AML-193 (cell line): ENCODE data around the gene GRIK4.

ENCODE experiments used
- DNase-seq, 2 experiments: peaks; one replicate each; lab custom pipeline; 2025; lab: John Stamatoyannopoulos, UW

The GRIK4 gene

DNA sequence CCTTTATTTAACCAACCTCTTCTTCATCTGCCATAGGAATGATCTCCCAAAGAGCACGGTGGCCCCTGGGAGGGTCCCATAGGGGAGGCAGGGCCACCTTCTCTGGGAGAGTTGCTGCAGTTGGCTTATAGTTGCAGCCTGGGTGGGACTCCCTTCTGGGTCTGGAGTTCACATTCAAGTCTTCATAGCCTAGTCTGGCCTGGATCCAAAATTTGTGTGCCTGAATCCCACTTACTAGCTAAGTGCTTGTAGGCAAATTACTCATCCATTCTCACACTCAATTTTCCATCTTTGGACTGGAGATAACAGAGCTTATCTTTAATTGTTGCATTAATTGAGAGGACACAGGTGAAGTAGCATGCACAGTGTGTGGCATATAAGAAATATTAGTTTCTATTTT is 163.6 kb downstream of the GRIK4 start:
- no peak for DNase-seq

DNA sequence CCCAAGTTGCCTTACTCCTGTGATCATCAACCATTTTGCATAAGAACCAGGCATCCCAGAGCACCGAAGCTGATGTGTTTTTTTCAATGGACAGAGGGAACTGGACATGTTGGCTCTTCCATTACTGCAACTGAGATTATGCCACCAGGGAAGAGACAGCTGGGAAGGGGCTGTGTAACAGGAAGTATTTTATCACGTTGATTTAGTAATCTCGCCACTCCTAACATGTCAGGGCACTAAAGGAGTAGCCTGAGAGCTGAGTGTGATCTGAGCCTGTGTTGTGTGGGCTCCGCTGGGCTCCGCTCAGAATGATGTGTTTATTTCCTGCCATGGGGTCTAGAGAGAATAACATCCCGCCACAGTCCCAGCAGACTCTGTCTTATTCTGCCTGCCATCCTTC is 165.4 kb downstream of the GRIK4 start:
- no peak for DNase-seq

GRCh38 chr11:120680322-120680721 is 168.8 kb downstream of the GRIK4 start:
- DNase-seq = no peak

GRCh38 chr11:120681434-120682331 is 170.1 kb downstream of the GRIK4 start:
- DNase-seq = no peak

GRCh38 chr11:120682332-120682649 is 170.7 kb downstream of the GRIK4 start:
- DNase-seq = no peak

DNA sequence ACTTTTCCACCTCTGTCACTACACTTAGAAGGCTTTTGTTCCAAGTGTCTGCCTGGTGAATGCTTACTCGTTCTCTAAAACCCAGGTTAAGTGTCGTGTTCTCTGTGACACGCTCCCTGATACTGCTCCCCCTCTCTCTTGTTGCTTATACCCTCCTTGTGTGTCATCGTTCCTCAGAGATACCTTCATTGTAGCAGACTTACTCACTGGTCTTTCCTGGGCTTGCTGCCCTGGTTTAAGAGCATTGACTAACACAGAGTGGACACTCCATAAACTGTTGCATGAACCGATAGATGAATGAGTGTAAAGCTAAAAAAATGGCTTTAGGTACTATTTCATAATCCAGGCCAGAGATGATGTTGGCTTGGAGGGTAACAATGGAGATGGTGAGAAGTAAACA is 171.3 kb downstream of the GRIK4 start:
- DNase-seq = no peak

GRCh38 chr11:120686516-120686915 is 175.0 kb downstream of the GRIK4 start:
- no peak for DNase-seq

- no peak for DNase-seq
Observed at GRCh38 chr11:120688163-120688562, 176.6 kb downstream of the GRIK4 start.

GRCh38 chr11:120689596-120690275 is 178.2 kb downstream of the GRIK4 start:
- no peak for DNase-seq

GRCh38 chr11:120690406-120690805 is 178.9 kb downstream of the GRIK4 start:
- no peak for DNase-seq

GRCh38 chr11:120694726-120695125 is 183.2 kb downstream of the GRIK4 start:
- no peak for DNase-seq

DNA sequence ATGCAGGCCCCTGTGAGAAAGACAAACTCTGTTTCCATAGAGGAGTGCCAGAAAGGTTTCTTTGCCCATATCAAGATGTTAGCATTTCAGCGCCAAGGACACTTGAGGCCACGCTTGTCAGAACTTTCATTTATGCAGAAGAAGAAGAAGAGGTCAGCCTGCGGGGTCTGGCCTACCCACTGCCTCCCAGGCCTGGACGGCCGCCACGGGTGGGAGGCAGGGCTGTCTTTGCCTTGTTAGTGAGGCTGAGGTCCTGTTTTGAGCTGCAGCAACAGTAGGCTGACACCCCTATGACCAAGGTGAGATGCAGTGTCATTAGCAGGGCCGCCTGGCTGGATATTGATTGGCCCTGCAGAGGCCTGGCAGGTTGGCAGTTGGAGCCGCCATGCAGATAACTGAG is 183.9 kb downstream of the GRIK4 start:
- DNase-seq = no peak

DNA sequence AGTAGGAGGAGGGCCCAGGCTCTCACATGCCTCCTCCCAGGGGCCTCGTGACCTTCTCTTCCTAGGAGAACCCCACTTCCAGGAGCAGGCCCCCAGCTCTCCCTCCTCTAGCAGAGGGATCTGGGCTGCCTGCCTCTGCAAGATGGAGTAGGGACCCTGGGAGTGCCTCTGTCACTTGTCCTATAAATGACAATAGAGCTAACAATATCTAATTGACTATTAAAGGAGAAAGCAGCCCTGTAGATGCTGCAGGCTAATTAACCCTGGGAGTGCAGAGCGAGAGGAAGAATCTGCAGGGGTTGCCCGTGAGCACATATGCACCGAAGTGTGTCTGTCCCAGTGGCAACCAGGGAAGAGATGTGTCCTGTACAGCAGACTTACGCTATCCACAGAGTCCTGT is 184.4 kb downstream of the GRIK4 start:
- DNase-seq = no peak

DNA sequence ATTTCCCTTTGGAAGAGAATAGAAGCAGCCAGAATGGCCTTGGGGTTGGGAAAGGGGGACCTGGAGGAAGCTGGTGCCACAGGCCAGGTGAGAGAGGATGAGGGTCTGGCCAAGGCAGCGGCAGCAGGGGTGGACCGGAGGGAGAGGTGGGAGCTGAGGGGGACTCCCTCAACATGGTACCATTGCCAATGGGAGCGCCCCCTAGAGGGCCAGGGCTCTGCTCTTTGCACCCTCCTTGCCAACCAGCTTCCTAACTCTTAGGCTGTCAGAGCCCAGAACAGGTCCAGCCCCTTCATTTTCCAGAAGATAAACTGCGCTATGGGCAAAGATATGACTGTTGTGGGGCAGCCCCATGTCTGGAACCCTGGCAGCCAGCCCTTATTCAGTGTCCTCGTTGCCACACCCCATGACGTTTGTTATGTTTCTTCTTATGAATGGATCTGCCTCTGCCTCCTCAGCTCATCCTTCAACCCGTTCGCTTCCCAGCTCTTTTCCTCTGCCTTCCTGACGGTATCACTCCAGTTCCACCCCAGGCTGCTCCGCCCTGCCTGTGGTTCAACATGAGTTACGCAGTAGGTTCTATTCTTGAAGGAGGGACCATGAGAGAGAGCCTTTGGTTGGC is 185.2 kb downstream of the GRIK4 start:
- DNase-seq = no peak

DNA sequence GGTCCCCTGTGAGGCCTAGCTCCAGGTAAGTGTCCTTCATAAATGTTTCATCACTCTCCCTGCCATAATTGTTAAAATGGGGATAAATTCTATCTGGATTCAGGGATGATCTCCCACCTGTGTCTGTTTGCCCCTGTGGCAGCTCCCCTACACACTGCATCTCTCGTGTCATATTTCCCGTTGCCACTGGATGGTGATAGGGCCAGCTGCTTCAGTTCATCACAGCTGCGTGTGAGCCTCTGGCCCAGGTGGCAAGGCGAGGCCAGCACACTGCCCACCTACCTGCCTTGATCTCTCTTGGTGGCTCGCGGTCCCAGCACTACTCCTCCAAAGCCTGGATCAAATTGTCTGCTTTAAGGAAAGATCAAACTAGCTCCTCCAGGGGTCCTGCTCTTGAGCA is 187.4 kb downstream of the GRIK4 start:
- no peak for DNase-seq

- DNase-seq = no peak
Observed at GRCh38 chr11:120702656-120703055, 191.1 kb downstream of the GRIK4 start.

DNA sequence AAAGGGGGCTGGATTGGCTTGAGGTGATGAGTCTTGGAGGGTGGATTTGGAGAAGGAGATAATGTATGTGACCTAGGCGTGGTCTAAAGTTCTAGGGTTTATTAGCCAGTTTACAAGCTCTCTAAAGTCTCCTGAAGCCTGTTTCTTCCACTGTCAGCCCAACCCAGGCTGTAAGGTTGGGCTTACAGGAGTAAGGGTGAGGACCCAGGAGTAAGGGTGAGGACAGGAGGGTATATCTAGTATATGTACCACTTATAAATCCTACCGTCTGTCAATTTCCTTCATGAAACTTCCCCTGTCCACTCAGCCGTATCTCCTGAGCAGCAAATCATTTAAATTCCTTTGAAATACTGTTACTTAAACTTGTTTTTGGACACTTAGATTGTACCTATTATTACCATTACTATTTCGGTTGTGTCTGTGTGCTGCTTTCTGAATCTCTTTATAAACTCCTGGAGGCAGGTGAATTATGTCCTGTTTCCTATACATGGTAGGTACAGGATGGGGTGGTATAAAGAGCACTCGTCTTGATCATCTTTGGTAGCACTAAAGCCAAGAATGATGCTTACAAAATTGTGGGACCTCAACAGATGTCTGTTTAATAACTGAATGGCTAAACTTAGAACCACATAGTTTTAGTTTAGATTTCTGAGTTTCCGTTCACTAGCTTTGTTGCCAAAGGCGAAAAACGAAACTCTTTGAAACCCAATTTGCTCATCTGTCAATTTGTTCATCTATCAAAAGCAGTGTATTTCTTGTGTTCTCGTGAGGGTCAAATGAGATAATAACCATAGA is 192.0 kb downstream of the GRIK4 start:
- DNase-seq = no peak

DNA sequence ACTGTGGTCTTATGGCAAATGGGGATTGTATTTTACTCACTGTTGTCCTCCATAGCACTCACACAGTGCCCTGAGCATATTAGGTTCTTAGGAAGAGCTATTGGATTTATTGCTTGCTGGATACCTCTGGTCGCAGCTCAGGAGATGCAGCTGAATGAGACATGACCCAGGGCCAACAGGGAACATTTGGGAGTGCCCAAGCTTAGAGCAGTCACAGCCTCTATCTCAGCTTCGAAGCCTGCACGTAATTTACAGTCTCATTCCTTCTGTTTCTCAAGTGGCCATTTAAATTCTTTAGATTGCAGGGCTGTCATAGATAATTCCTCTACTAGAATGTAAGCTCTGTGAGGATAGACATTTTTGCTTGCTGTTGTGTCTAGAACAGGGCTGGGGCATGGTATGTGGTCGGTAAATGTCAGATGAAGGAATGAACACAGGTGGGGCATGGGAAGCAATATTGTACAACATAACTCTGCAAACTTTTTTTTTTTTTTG is 192.8 kb downstream of the GRIK4 start:
- DNase-seq = no peak

DNA sequence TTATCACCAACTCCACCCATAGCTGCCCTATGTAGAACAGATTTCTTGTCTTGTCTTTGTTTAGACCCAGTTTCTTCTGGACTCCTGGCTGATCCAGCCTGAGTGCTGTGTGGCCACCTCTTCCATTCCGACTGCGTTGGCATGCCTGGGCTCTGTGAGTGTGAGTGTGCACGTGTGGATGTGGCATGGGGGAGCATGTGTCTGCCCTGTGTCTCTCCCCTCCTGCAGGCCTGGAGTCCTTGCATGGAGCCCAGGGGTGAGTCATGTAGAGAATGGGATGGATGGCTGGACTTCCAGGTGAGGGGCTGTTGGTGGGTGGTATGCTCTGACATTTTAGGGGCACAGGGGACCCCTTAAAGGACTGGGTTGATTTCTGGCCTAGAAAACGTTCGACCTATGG is 194.7 kb downstream of the GRIK4 start:
- no peak for DNase-seq

DNA sequence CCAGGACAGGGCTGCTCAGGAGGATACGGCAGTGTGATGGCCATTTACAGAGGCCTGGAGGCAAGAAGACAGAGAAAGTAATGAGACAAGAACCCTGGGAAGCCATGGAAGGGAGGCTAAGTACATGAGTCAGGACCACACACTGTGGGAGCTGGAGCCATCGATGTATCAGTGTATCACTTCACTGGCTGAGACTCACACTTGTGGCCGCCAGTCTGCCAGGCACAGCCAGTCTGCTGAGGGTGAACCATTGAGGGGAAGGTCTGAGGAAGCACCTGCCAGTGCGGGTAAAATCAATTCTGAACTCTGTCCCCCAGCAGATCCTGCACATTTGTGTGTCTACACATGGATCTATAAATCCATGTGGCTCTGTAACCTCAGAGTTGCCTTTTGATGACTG is 195.6 kb downstream of the GRIK4 start:
- DNase-seq = no peak

- DNase-seq = no peak
Observed at GRCh38 chr11:120707663-120708062, 196.1 kb downstream of the GRIK4 start.

DNA sequence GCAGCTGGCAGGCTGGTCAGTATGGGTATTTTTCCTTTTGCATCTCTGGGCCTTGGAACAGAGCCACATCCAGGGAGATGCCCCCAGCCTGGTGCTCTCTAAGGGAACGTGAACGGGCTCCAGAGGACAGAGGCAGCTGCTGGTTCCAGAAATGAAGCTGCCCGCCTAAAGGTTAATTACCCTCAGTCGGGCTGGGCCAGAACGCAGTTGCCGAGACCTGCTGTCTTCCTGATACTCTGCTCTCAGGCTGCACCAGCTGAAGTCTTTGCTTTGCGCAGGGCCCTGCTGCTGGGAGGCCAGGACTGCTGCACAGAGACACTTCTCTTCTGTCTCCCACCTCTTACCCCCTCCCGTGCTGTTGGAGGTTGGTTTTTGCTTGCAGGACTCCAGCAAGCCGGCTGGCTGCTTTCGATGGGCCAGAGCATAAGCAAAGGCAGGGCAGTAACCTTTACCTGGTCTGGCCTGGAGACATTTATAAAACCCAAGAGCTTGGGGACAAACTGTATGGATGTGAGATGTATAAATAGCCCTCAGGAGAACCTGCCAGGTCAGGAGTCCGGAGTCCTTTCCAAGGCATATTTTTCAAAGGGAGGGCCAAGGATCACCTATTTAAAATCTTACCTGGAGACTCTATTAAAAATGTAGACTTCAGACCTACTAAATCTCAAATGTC is 197.1 kb downstream of the GRIK4 start:
- DNase-seq = no peak
